ENCODE results near the gene CACNB2.

DNA sequence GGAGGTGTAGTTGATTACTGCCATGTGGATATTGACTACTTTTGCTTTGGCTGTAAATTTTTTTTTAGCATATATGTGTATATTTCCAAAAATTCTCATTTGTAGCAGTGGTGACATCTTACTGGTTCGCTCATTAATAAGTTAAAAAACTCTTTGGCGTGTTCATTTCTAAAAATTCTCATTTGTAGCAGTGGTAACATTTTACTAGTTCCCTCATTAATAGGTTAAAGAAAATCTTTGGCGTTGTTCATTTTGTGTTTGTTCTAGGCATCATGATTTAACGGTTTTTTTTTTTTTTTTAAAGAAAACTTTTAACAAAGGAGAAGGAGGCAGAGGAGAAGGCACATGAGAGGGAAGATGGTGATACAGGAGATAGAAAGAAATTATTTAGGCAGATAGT, 45.9 kb upstream of the CACNB2 start:
- TF ChIP-seq EP300 (IDR thresholded peaks at IDR 0.05; ENCODE audit: low read depth in 2 of 2, low read length in 2 of 2): no peak
- no peak for TF ChIP-seq EP300 (CRISPR knock-in tag; IDR thresholded peaks at IDR 0.05; ENCODE audit: borderline replicate concordance)
- TF ChIP-seq ZNF264 (CRISPR knock-in tag; IDR thresholded peaks at IDR 0.05): no peak
- TF ChIP-seq, protein P1, sequence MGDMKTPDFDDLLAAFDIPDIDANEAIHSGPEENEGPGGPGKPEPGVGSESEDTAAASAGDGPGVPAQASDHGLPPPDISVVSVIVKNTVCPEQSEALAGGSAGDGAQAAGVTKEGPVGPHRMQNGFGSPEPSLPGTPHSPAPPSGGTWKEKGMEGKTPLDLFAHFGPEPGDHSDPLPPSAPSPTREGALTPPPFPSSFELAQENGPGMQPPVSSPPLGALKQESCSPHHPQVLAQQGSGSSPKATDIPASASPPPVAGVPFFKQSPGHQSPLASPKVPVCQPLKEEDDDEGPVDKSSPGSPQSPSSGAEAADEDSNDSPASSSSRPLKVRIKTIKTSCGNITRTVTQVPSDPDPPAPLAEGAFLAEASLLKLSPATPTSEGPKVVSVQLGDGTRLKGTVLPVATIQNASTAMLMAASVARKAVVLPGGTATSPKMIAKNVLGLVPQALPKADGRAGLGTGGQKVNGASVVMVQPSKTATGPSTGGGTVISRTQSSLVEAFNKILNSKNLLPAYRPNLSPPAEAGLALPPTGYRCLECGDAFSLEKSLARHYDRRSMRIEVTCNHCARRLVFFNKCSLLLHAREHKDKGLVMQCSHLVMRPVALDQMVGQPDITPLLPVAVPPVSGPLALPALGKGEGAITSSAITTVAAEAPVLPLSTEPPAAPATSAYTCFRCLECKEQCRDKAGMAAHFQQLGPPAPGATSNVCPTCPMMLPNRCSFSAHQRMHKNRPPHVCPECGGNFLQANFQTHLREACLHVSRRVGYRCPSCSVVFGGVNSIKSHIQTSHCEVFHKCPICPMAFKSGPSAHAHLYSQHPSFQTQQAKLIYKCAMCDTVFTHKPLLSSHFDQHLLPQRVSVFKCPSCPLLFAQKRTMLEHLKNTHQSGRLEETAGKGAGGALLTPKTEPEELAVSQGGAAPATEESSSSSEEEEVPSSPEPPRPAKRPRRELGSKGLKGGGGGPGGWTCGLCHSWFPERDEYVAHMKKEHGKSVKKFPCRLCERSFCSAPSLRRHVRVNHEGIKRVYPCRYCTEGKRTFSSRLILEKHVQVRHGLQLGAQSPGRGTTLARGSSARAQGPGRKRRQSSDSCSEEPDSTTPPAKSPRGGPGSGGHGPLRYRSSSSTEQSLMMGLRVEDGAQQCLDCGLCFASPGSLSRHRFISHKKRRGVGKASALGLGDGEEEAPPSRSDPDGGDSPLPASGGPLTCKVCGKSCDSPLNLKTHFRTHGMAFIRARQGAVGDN (CRISPR knock-in tag; IDR thresholded peaks at IDR 0.05): no peak
